Stromal cell of bone marrow (primary cell): ENCODE measurements around the gene GAD2.
A peak's percentile ranks its signal among the peaks of the same experiment; 100 is the strongest.

Experiments used
- DNase-seq: peaks from one replicate; pipeline ENCODE4 v3.0.0-alpha.2; 2012; ENCODE audit warnings: low read depth

GAD2 gene

GRCh38 chr10:26216585-26217395 lies at the start of gene GAD2:
TSS of gene GAD2 (plus strand) at chr10:26216774. CDS start at chr10:26216810, 36 bp downstream.
- no peak for DNase-seq

GRCh38 chr10:26169466-26169865 lies 47.1 kb upstream of the GAD2 start:
- DNase-seq, result no peak

- no peak for DNase-seq
These were observed 44.4 kb upstream of the GAD2 start for GRCh38 chr10:26172131-26172530.

- no peak for DNase-seq
These were observed 42.7 kb upstream of the GAD2 start for GRCh38 chr10:26173837-26174236.

GRCh38 chr10:26177341-26177740 lies 39.2 kb upstream of the GAD2 start:
- DNase-seq, result no peak

DNA sequence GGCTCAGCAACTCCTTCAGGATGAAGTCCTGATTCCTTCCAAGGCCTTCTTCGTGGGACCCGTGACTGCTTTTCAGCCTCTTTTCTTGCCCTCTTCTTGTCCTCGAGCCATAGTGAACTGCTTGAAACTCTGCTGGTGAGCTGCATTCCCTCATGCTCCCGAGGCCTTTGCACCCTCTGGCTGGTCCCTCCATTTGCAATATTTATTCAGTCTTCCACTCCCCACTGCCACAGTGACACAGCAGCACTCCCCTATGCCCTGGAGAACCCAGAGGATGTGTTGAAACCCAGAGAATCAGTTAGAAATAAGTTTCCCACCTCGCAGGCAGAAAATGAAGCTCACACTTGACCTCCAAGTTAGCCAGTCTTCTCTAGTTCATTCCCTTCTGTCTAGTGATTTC lies 22.3 kb upstream of the GAD2 start:
- no peak for DNase-seq

GRCh38 chr10:26197248-26197647 lies 19.3 kb upstream of the GAD2 start:
- no peak for DNase-seq

GRCh38 chr10:26198119-26198518 lies 18.5 kb upstream of the GAD2 start:
- DNase-seq, result no peak

- DNase-seq, result no peak
These were observed 16.7 kb upstream of the GAD2 start for GRCh38 chr10:26199841-26200240.

DNA sequence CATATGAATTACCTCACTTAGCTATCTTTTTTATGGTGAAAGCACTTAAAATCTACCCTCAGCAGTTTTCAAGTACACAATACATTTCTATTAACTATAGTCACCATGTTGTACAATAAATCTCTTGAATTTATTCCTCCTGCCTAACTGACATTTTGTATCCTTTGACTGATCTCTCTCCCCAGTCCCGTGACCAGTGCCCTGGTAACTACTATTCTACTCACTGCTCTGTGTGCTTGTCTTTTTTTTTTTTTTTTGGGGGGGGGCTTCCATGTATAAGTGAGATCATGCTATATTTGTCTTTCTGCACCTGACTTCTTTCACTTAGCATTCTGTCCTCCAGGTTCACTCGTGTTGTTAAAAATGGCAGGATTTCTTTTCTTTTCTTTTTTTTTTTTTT lies 11.4 kb upstream of the GAD2 start:
- no peak for DNase-seq

- DNase-seq, result no peak
These were observed 4.7 kb upstream of the GAD2 start for GRCh38 chr10:26211781-26212444.

GRCh38 chr10:26212511-26212910 lies 4.1 kb upstream of the GAD2 start:
- DNase-seq, result no peak

- no peak for DNase-seq
These were observed 3.3 kb upstream of the GAD2 start for GRCh38 chr10:26213157-26213800.

GRCh38 chr10:26214004-26214403 lies 2.6 kb upstream of the GAD2 start:
- no peak for DNase-seq

- no peak for DNase-seq
These were observed 1.8 kb upstream of the GAD2 start for GRCh38 chr10:26214551-26215395.

GRCh38 chr10:26215396-26215934 lies 1.1 kb upstream of the GAD2 start:
- no peak for DNase-seq

DNA sequence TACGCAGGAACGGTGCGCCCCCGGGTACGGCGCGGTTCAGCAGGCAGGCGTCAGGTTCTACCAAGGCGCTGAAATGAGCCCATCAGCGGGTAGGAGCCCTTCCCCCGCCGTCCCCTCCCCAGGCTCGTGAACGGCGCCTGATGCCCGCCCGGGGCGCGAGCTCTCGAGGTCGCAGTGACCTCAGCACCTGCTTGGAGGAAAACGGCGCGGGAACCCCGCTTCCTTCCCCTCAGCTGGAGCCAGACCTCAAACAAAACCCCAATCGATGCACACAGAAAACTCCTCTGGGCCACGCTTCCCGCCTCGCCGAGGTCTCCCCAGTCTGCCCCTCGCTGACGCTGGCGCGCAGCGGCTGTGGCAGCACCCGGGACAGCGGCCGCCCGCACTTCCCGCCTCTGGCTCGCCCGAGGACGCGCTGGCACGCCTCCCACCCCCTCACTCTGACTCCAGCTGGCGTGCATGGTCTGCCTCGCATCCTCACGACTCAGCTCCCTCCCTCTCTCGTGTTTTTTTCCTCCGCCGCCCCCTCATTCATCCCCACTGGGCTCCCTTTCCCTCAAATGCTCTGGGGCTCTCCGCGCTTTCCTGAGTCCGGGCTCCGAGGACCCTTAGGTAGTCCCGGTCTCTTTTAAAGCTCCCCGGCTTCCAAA lies 514 bp upstream of the GAD2 start:
- DNase-seq, result peak; percentile 2

- no peak for DNase-seq
These were observed 967 bp downstream of the GAD2 start for GRCh38 chr10:26217396-26218086.

DNA sequence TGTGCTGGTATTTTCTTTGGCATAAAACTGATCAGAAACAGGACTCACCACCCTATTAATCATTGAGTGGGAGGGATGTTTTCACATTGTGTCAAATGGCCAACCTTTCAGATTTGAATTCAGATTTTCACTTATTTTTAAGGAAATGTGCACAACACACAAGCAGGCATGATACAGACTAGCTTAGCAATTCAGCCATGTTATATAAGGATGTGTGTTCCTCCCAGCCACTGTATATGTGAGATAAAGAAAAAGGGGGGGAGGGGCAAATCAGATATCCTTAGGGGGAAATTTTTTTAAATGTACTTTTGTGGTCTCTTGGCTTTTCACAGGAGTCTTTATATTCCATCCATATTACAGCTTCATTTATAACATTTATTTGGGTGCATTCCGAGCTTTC lies 3.1 kb downstream of the GAD2 start:
- DNase-seq, result no peak

DNA sequence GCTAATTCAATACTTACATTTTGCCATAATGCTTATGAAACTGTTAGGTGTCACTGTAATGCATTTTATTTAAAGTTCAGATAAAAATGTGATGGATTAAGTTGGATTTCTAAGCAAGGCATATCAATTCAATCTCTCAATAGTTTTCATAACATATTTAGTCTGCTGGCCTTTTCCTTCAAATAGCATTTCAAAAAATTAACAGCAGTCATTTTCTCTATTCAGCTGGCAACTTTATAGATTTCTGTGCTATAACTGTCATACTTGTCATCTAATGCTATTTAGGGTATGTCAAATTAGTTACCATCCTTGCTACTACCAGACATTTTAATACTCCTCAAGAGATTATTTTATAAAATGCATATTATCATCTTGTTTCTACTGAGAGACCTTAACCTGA lies 4.3 kb downstream of the GAD2 start:
- DNase-seq, result no peak

GRCh38 chr10:26221541-26221940 lies 5.0 kb downstream of the GAD2 start:
- no peak for DNase-seq
